Upper lobe of right lung (tissue), 1 donor: ENCODE data around the gene SDHAF2. TPM values are rescaled to one million over a fixed set of nuclear protein-coding genes. Genes with fewer than 3 reads are reported as not detected.

Experiments
- ATAC-seq: fragments of 200-7000 bp; cut with Tn5 transposase; one replicate; pipeline ENCODE4 v1.9.1; 2020; ENCODE audit warnings: mild to moderate bottlenecking, moderate library complexity
- DNase-seq: peaks from one replicate; pipeline ENCODE4 v3.0.0-alpha.2; 2020
- H3K27ac ChIP-seq: fragments of 200-600 bp; one replicate; pipeline ENCODE4 v1.8.0; 2022
- H3K27me3 ChIP-seq: fragments of 200-600 bp; one replicate; pipeline ENCODE4 v1.8.0; 2022; ENCODE audit warnings: mild to moderate bottlenecking
- H3K36me3 ChIP-seq: fragments of 200-600 bp; one replicate; pipeline ENCODE4 v1.8.0; 2022
- H3K4me1 ChIP-seq: fragments of 200-600 bp; one replicate; pipeline ENCODE4 v1.8.0; 2022
- H3K4me3 ChIP-seq: fragments of 200-600 bp; one replicate; pipeline ENCODE4 v1.8.0; 2022; ENCODE audit warnings: mild to moderate bottlenecking
- H3K9me3 ChIP-seq: fragments of 200-600 bp; one replicate; pipeline ENCODE4 v1.8.0; 2022
- intact Hi-C: fragments of 100-400 bp; cut with DNase I; formaldehyde crosslinking; loops from one replicate; pipeline ENCODE4 v1.11.0; 2022
- total RNA-seq: library from RNA; stranded (reverse); fragmentation: NEBNext Ultra II Directional; extraction: Animal tissue kit (Norgen Biotek cat#: 25700); gene quantifications from one replicate; pipeline ENCODE4 v1.2.1, GENCODE V29; 2021
- TF ChIP-seq, protein P1 (sequence below): fragments of 200-600 bp; IDR thresholded peaks from one replicate; pipeline ENCODE4 v1.8.0; 2022; ENCODE audit warnings: antibody characterized with exemption
- donor health status: DM: no; HTN: yes; CAD: no; lungs with severe emphysema.

The SDHAF2 gene
- total RNA-seq, 1 donor from 2014 or later = 34.1 TPM

- no peak overlapping the region for H3K4me3 ChIP-seq
- no peaks in the 10 kb centered on the region for H3K9me3 ChIP-seq
- H3K4me1 ChIP-seq = no peaks in the 10 kb centered on the region
- H3K27ac ChIP-seq = no peak overlapping the region
- peaks cover 68% of the 10 kb centered on the region for H3K36me3 ChIP-seq
- DNase-seq (no peak), ATAC-seq (no peak)
- intact Hi-C loops = no loop called here
- H3K27me3 ChIP-seq = no peaks in the 10 kb centered on the region
- TF ChIP-seq, protein P1, sequence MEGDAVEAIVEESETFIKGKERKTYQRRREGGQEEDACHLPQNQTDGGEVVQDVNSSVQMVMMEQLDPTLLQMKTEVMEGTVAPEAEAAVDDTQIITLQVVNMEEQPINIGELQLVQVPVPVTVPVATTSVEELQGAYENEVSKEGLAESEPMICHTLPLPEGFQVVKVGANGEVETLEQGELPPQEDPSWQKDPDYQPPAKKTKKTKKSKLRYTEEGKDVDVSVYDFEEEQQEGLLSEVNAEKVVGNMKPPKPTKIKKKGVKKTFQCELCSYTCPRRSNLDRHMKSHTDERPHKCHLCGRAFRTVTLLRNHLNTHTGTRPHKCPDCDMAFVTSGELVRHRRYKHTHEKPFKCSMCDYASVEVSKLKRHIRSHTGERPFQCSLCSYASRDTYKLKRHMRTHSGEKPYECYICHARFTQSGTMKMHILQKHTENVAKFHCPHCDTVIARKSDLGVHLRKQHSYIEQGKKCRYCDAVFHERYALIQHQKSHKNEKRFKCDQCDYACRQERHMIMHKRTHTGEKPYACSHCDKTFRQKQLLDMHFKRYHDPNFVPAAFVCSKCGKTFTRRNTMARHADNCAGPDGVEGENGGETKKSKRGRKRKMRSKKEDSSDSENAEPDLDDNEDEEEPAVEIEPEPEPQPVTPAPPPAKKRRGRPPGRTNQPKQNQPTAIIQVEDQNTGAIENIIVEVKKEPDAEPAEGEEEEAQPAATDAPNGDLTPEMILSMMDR = no peak
Measured at GRCh38 chr11:61447601-61448551, 18.0 kb downstream of the SDHAF2 start.

- no peak overlapping the region for H3K27ac ChIP-seq
- H3K27me3 ChIP-seq = no peaks in the 10 kb centered on the region
- TF ChIP-seq, protein P1 = no peak
- peaks cover 61% of the 10 kb centered on the region for H3K36me3 ChIP-seq
- no peaks in the 10 kb centered on the region for H3K9me3 ChIP-seq
- H3K4me3 ChIP-seq = no peak overlapping the region
- DNase-seq (no peak), ATAC-seq (no peak)
- intact Hi-C loops = no loop called here
- no peaks in the 10 kb centered on the region for H3K4me1 ChIP-seq
Measured at GRCh38 chr11:61448552-61448927, 18.6 kb downstream of the SDHAF2 start.

- TF ChIP-seq, protein P1 = no peak
- ATAC-seq (no peak), DNase-seq (no peak)
- no peak overlapping the region for H3K4me3 ChIP-seq
- H3K4me1 ChIP-seq = no peaks in the 10 kb centered on the region
- H3K36me3 ChIP-seq = peaks cover 24% of the 10 kb centered on the region
- no peak overlapping the region for H3K27ac ChIP-seq
- H3K27me3 ChIP-seq = no peaks in the 10 kb centered on the region
- H3K9me3 ChIP-seq = no peaks in the 10 kb centered on the region
- intact Hi-C loops = no loop called here
Measured at GRCh38 chr11:61452825-61453224, 22.9 kb downstream of the SDHAF2 start.

- no peak for ATAC-seq
- H3K4me1 ChIP-seq = no peaks in the 10 kb centered on the region
- TF ChIP-seq, protein P1 = no peak
- DNase-seq = no peak
- intact Hi-C loops = no loop called here
- no peaks in the 10 kb centered on the region for H3K9me3 ChIP-seq
- no peaks in the 10 kb centered on the region for H3K27me3 ChIP-seq
- H3K4me3 ChIP-seq = no peak overlapping the region
- H3K27ac ChIP-seq = no peak overlapping the region
- H3K36me3 ChIP-seq = peaks cover 16% of the 10 kb centered on the region
Measured at GRCh38 chr11:61453695-61454094, 23.8 kb downstream of the SDHAF2 start.

- Histone ChIP-seq H3K36me3 (peaks cover 10% of the 10 kb centered on the region), H3K9me3 (no peaks in the 10 kb centered on the region), H3K27ac (no peak overlapping the region), H3K4me3 (no peak overlapping the region), H3K27me3 (no peaks in the 10 kb centered on the region), H3K4me1 (no peaks in the 10 kb centered on the region)
- TF ChIP-seq, protein P1 = no peak
- ATAC-seq (no peak), DNase-seq (no peak)
- intact Hi-C loops = no loop called here
Measured at GRCh38 chr11:61454520-61454919, 24.6 kb downstream of the SDHAF2 start.
